HepG2 (cell line): ENCODE results near the gene CTAGE9. TPM values are rescaled to one million over a fixed set of nuclear protein-coding genes. Genes with fewer than 3 reads are reported as not detected.

Experiments
- CEBPB ChIP-seq: IDR thresholded peaks from 2 replicates; pipeline ENCODE4 v1.6.1; 2011; ENCODE audit warnings: low read depth, low read length, improper control_type of control experiment, borderline replicate concordance
- FOXK2 ChIP-seq: fragments of 450-650 bp; IDR thresholded peaks from 2 replicates; pipeline ENCODE4 v1.6.1; 2016
- HOXD1 ChIP-seq: sonication (generic); formaldehyde crosslinking; IDR thresholded peaks from 2 replicates; pipeline ENCODE4 v1.5.0; 2020; ENCODE audit warnings: missing genetic modification reagents
- NR2F2 ChIP-seq: IDR thresholded peaks from 2 replicates; pipeline ENCODE4 v1.6.1; 2012; ENCODE audit warnings: low read depth, inconsistent platforms, borderline replicate concordance
- SAFB2 ChIP-seq: sonication (generic); formaldehyde crosslinking; IDR thresholded peaks from 2 replicates; pipeline ENCODE4 v1.5.1; 2020; ENCODE audit warnings: missing genetic modification reagents, low read depth, mild to moderate bottlenecking, borderline replicate concordance
- SMARCC2 ChIP-seq: fragments of 450-650 bp; IDR thresholded peaks from 2 replicates; pipeline ENCODE4 v1.6.1; 2017; ENCODE audit warnings: antibody characterized with exemption, mild to moderate bottlenecking
- UBTF ChIP-seq: sonication (generic); formaldehyde crosslinking; IDR thresholded peaks from 2 replicates; pipeline ENCODE4 v1.4.0; 2020; ENCODE audit warnings: mild to moderate bottlenecking, missing genetic modification reagents
- ZFP1 ChIP-seq: IDR thresholded peaks from 2 replicates; pipeline ENCODE4 v1.6.1; 2016
- ZNF335 ChIP-seq: sonication (generic); formaldehyde crosslinking; IDR thresholded peaks from 2 replicates; pipeline ENCODE4 v1.4.0; 2020; ENCODE audit warnings: missing genetic modification reagents
- ZNF558 ChIP-seq: sonication (generic); formaldehyde crosslinking; IDR thresholded peaks from 2 replicates; pipeline ENCODE4 v1.9.0; 2022; ENCODE audit warnings: mild to moderate bottlenecking, missing genetic modification reagents, borderline replicate concordance
- ZNF567 ChIP-seq: sonication (generic); formaldehyde crosslinking; IDR thresholded peaks from 2 replicates; pipeline ENCODE4 v1.8.1; 2023; ENCODE audit warnings: mild to moderate bottlenecking, missing genetic modification reagents, borderline replicate concordance
- ZNF646 ChIP-seq: sonication (generic); formaldehyde crosslinking; IDR thresholded peaks from 2 replicates; pipeline ENCODE4 v1.9.0; 2021; ENCODE audit warnings: mild to moderate bottlenecking, missing genetic modification reagents
- ZNF878 ChIP-seq: sonication (generic); formaldehyde crosslinking; IDR thresholded peaks from 2 replicates; pipeline ENCODE4 v1.8.1; 2023; ENCODE audit warnings: mild to moderate bottlenecking, missing genetic modification reagents, moderate library complexity
- ZSCAN21 ChIP-seq: sonication (generic); formaldehyde crosslinking; IDR thresholded peaks from 2 replicates; pipeline ENCODE4 v1.8.0; 2022; ENCODE audit warnings: mild to moderate bottlenecking, missing genetic modification reagents, moderate library complexity, borderline replicate concordance
- polyA plus RNA-seq, 8 experiments: library from polyadenylated mRNA; depleted of rRNA in 3 of 8; stranded (reverse) in 7 of 8; unstranded in 1 of 8; fragments of >200 nt; fragmentation: Illumina TruSeq in 4 of 8; extraction: Trizol in 4 of 8; gene quantifications; 2 replicates each; pipeline versions ENCODE4 v1.2.1 to v1.2.3, GENCODE V29; 2011 to 2016; ENCODE audit warnings: low read depth in 4 of 8, missing spikeins in 1 of 8, mixed read lengths in 1 of 8; ENCODE audit not compliant: insufficient read depth in 1 of 8
- total RNA-seq, 5 experiments: library from RNA; depleted of rRNA; stranded (reverse); fragments of >200 nt; fragmentation: Illumina TruSeq; extraction: Trizol; gene quantifications; 2 replicates each; pipeline ENCODE4 v1.2.3, GENCODE V29; 2016; ENCODE audit warnings: low read depth in 1 of 5
- TF ChIP-seq, protein P1 (sequence below): sonication (generic); formaldehyde crosslinking; IDR thresholded peaks from 2 replicates; pipeline ENCODE4 v1.8.1; 2023; ENCODE audit warnings: mild to moderate bottlenecking, missing genetic modification reagents, borderline replicate concordance
- TF ChIP-seq, protein P2 (sequence below): sonication (generic); formaldehyde crosslinking; IDR thresholded peaks from 2 replicates; pipeline ENCODE4 v1.8.1; 2023; ENCODE audit warnings: mild to moderate bottlenecking, moderate library complexity, missing genetic modification reagents
- TF ChIP-seq, protein P3 (sequence below): sonication (generic); formaldehyde crosslinking; IDR thresholded peaks from 2 replicates; pipeline ENCODE4 v1.9.0; 2021; ENCODE audit warnings: missing genetic modification reagents, mild to moderate bottlenecking, borderline replicate concordance

Gene CTAGE9
- total and polyA plus RNA-seq, 2 of the 13 experiments (the other 11 are each of a cell fraction or from before 2014, with no cell fraction given): not detected

GRCh38 chr6:131754715-131755567 is 44.1 kb upstream of the CTAGE9 start (continued):
- TF ChIP-seq ZNF878 (CRISPR knock-in tag): peak; percentile 80; the same call in 1 of the 2 replicates
- TF ChIP-seq NR2F2: no peak
- TF ChIP-seq, protein P1, sequence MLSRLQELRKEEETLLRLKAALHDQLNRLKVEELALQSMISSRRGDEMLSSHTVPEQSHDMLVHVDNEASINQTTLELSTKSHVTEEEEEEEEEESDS (CRISPR knock-in tag): 0 out of 2 replicates have a peak, but pooled peaks have one; percentile 38
- no peak; the same call in 1 of the 2 replicates for TF ChIP-seq ZNF567
- TF ChIP-seq ZNF646 (CRISPR knock-in tag): no peak
- no peak; the same call in 1 of the 2 replicates for TF ChIP-seq SAFB2 (CRISPR knock-in tag)
- TF ChIP-seq, protein P2, sequence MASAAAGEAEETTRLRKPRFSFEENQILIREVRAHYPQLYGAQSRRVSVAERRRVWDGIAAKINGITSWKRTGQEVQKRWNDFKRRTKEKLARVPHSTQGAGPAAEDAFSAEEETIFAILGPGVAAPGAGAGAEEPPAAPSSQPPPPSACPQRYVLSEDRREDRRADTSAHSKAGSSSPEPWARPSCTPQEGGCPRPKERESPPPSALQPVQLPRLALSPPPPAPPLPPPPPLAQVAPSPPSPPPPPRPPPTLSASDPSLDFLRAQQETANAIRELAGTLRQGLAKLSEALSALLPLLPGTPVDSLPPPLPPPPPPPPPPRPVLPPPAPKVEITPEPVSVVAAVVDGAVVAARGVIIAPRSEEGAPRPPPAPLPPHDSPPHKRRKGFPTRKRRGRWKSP: peak; percentile 81; the same call in 1 of the 2 replicates
- TF ChIP-seq FOXK2: peak; percentile 90
- TF ChIP-seq CEBPB: no peak
- no peak for TF ChIP-seq ZNF558 (CRISPR knock-in tag)
- TF ChIP-seq ZSCAN21: no peak
- peak; percentile 58; the same call in 1 of the 2 replicates for TF ChIP-seq ZNF335 (CRISPR knock-in tag)
- TF ChIP-seq HOXD1 (CRISPR knock-in tag): peak; percentile 79; the same call in 1 of the 2 replicates
- peak; percentile 36; the same call in 1 of the 2 replicates for TF ChIP-seq ZFP1 (CRISPR knock-in tag)
- TF ChIP-seq, protein P3, sequence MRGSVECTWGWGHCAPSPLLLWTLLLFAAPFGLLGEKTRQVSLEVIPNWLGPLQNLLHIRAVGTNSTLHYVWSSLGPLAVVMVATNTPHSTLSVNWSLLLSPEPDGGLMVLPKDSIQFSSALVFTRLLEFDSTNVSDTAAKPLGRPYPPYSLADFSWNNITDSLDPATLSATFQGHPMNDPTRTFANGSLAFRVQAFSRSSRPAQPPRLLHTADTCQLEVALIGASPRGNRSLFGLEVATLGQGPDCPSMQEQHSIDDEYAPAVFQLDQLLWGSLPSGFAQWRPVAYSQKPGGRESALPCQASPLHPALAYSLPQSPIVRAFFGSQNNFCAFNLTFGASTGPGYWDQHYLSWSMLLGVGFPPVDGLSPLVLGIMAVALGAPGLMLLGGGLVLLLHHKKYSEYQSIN: no peak
- no peak; the same call in 1 of the 2 replicates for TF ChIP-seq UBTF (CRISPR knock-in tag)
- no peak for TF ChIP-seq SMARCC2
